ENCODE results near the gene ATAD3B. TPM values are rescaled to one million over a fixed set of nuclear protein-coding genes. Genes with fewer than 3 reads are reported as not detected.
"Not testable (repeated sequence)": the region's sequence is repeated elsewhere in the genome, so short reads cannot be mapped to it uniquely, and the experiment has no call there.

Gene ATAD3B
- total RNA-seq, 2 experiments from 2014 or later = 26.2 to 39.2 TPM

DNA sequence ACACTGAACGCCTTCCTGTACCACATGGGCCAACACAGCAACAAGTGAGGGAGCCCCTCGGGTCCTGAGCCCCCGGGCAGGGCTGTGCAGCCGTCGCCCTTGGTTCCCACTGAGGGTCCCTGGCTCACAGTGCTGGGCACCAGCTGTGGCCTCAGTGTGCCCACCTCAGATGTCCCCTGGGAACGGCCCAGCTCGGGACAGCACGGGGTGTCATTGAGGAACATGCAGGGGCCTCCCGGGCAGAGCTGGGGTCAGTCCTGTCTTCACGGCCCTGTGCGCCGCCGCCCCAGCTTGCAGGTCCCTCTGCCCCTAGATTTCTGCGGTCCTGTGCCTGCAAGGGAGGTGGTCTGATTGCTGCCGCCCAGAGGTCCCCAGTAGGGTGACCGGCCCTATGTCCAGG, 17.7 kb downstream of the ATAD3B start:
- no peak overlapping the region for H3K4me3 Mint-ChIP-seq
- H3K27ac Mint-ChIP-seq = no peak overlapping the region
- ChIA-PET CTCF (no interaction called here), POLR2A (no interaction called here)
- DNase-seq (no peak), ATAC-seq (no peak)
- H3K4me1 Mint-ChIP-seq = no peaks in the 10 kb centered on the region
- peaks cover 50% of the 10 kb centered on the region for H3K36me3 Mint-ChIP-seq (ENCODE audit: low read depth)
- peaks cover 5% of the 10 kb centered on the region for H3K9me3 Mint-ChIP-seq (ENCODE audit: low read depth)
- no peaks in the 10 kb centered on the region for H3K27me3 Mint-ChIP-seq
- intact Hi-C loops (cut with DNase I, micrococcal nuclease) = no loop called here

DNA sequence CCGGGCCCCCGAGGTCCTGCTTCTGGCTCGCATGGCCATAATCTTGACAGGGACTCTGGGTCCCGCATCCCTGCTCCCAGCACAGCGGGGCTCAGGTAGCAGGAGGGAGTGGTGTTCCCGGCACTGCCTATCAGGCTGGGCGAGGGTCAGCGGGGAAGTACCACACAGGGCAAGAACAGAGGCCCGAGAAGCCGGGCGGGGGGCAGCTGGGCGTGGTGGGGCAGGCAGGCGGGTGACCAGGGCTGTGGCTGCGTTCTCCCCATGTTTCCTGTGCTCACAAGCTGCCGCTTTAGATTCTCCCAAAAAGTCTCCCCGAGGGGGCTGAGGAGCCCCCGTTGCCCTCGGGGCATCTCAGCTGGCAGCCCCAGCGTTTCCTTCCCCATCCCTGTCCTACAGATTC, 18.3 kb downstream of the ATAD3B start:
- DNase-seq (no peak), ATAC-seq (no peak)
- Mint-ChIP-seq H3K36me3 (ENCODE audit: low read depth) (peaks cover 53% of the 10 kb centered on the region), H3K27ac (no peak overlapping the region), H3K4me1 (no peaks in the 10 kb centered on the region), H3K9me3 (ENCODE audit: low read depth) (peaks cover 5% of the 10 kb centered on the region), H3K4me3 (no peak overlapping the region), H3K27me3 (no peaks in the 10 kb centered on the region)
- POLR2A ChIA-PET = no interaction called here
- intact Hi-C loops (cut with DNase I, micrococcal nuclease) = no loop called here
- CTCF ChIA-PET = no interaction called here

DNA sequence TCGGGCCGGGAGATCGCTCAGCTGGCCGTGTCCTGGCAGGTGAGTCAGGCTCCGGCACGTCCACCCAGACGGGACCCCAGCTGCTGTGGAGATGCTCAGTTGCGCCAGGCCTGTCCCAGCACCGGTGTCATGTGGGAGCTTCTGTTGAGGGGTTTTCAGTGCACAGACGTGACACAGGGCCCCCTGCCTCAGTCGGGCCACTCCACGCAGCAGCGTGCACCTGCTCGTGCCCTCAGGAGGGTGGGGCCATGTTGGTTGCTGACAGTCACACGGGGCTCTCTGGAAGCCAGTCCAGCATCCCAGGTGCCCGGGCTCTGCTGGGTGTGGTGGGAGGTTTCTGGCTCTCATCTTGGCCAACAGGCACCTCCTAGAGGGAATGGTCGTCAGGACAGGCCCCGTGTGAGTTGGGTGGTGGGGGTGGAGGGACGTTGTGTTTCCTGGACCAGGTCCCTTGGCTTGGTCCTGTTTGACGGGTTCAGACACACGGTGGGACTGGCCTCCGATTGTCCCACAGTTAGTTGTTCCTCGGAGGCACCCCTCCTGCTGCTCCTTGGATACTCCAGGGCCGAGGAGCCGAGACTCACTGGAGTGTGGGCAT, 19.2 kb downstream of the ATAD3B start:
- DNase-seq = no peak
- Mint-ChIP-seq H3K4me3 (no peak overlapping the region), H3K36me3 (ENCODE audit: low read depth) (peaks cover 53% of the 10 kb centered on the region), H3K27me3 (no peaks in the 10 kb centered on the region), H3K27ac (no peak overlapping the region), H3K4me1 (no peaks in the 10 kb centered on the region), H3K9me3 (ENCODE audit: low read depth) (peaks cover 5% of the 10 kb centered on the region)
- ChIA-PET POLR2A (no interaction called here), CTCF (no interaction called here)
- intact Hi-C loops (cut with DNase I, micrococcal nuclease) = no loop called here
- no peak for ATAC-seq

DNA sequence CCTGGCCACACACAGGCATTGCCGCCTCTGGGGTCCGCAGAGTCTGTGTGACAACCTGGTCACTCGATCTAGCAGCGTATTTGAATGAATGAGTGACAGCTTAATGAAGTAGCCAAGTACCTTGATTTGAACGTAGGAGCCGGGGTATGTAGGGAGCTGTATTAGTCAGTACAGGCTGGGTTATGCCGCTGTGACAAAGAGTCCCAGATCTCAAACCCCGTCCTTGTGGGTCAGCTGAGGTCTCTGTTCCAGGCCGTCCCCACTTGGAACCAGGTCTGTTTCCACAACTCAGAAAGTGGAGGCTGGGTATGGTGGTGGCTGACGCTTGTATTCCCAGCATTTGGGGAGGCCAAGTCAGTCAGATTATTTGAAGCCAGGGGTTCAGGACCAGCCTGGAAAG, 20.0 kb downstream of the ATAD3B start:
- Mint-ChIP-seq H3K4me3 (no peak overlapping the region), H3K27ac (no peak overlapping the region), H3K27me3 (no peaks in the 10 kb centered on the region), H3K36me3 (ENCODE audit: low read depth) (peaks cover 53% of the 10 kb centered on the region), H3K4me1 (no peaks in the 10 kb centered on the region), H3K9me3 (ENCODE audit: low read depth) (peaks cover 5% of the 10 kb centered on the region)
- intact Hi-C loops (cut with DNase I, micrococcal nuclease) = no loop called here
- ChIA-PET POLR2A (no interaction called here), CTCF (no interaction called here)
- DNase-seq = no peak
- ATAC-seq = no peak

DNA sequence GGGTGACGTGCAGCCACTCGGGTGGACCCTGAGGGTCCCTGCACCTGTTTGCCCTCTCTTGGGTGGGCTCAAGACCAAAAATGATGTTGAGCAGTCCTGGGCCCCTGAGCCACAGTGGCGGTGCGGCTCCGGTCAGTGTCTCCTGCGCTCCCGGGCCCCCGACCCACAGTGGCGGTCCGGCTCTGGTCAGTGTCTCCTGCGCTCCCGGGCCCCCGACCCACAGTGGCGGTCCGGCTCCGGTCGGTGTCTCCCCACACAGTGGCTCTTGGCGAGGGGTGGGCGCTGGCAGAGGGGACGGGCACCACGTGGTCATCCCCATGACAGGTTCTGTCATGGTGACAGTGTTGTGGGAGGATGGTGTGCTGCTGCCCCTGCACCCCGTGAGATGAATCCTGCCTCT, 22.7 kb downstream of the ATAD3B start:
- DNase-seq; H3K27me3 Mint-ChIP-seq; CTCF ChIA-PET; H3K27ac Mint-ChIP-seq; intact Hi-C loops (cut with DNase I, micrococcal nuclease); POLR2A ChIA-PET; H3K9me3 Mint-ChIP-seq (ENCODE audit: low read depth); H3K4me3 Mint-ChIP-seq; H3K4me1 Mint-ChIP-seq; ATAC-seq: not testable (repeated sequence)
- H3K36me3 Mint-ChIP-seq (ENCODE audit: low read depth) = peaks cover 43% of the 10 kb centered on the region

DNA sequence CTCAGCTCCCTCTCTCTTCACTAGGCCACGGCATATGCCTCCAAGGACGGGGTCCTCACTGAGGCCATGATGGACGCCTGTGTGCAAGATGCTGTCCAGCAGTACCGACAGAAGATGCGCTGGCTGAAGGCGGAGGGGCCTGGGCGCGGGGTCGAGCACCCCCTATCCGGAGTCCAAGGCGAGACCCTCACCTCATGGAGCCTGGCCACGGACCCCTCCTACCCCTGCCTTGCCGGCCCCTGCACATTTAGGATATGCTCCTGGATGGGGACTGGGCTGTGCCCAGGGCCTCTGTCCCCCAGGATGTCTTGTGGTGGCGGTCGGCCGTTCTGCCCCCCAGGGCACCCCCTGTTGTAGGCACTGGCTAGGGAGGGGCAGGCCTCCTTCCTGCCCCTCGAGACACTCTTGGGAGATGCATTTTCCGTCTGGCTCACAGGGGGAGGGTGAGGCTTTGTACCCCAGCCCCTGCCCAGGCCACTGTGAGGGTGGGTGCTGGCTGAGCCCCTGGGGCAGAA, 24.0 kb downstream of the ATAD3B start:
- CTCF ChIA-PET; POLR2A ChIA-PET; H3K27ac Mint-ChIP-seq; DNase-seq; H3K27me3 Mint-ChIP-seq; H3K4me3 Mint-ChIP-seq; intact Hi-C loops (cut with DNase I, micrococcal nuclease); ATAC-seq; H3K4me1 Mint-ChIP-seq; H3K9me3 Mint-ChIP-seq (ENCODE audit: low read depth): not testable (repeated sequence)
- peaks cover 32% of the 10 kb centered on the region for H3K36me3 Mint-ChIP-seq (ENCODE audit: low read depth)

DNA sequence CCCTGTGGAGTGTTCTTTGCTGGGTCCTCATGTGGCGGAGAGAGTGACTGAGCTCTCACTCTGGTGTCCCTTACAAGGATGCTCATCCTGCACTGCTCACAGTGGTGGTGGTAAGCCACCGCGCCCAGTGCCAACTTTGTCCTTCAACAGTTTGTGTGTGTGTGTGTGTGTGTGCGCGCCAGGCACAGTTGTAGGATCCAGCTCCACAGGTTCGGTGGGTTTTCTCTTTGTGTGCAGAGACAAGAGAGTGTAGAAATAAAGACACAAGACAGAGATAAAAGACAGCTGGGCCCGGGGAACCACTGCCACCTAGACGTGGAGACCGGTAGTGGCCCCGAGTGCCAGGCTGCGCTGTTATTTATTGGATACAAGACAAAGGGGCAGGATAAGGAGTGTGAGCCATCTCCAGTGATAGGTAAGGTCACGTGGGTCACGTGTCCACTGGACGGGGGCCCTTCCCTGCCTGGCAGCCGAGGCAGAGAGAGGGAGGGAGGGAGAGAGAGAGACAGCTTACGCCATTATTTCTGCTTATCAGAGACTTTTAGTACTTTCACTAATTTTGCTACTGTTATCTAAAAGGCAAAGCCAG, 33.3 kb downstream of the ATAD3B start:
- intact Hi-C loops (cut with DNase I, micrococcal nuclease); H3K4me1 Mint-ChIP-seq; H3K36me3 Mint-ChIP-seq (ENCODE audit: low read depth); H3K27me3 Mint-ChIP-seq; H3K9me3 Mint-ChIP-seq (ENCODE audit: low read depth): not testable (repeated sequence)
- H3K4me3 Mint-ChIP-seq = peak overlapping the region; percentile 59
- ATAC-seq (peak; percentile 87), DNase-seq (peak; percentile 88)
- peak overlapping the region; percentile 87 for H3K27ac Mint-ChIP-seq
- CTCF ChIA-PET = interaction anchor here (0.6 to 1.9 kb wide), 6 partner anchors 10 to 130 kb away, joined by 3 to 9 read pairs (median 3); partner anchors contain the start of gene AURKAIP1
- POLR2A ChIA-PET = interaction anchor here (0.6 kb wide), 1 partner anchor 97 kb away, joined by 3 read pairs; no protein-coding TSS in a partner anchor

DNA sequence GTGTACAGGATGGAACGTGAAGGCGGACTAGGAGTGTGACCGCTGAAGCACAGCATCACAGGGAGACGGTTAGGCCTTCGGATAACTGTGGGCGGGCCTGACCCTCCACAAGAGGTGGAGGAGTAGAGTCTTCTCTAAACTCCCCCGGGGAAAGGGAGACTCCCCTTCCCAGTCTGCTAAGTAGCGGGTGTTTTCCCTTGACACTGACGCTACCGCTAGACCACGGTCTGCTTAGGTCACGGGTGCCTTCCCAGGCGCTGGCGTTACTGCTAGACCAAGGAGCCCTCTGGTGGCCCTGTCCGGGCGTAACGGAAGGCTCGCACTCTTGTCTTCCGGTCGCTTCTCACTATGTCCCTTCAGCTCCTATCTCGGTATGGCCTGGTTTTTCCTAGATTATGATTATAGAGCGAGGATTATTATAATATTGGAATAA, 33.8 kb downstream of the ATAD3B start:
- intact Hi-C loops (cut with DNase I, micrococcal nuclease); H3K27me3 Mint-ChIP-seq; H3K36me3 Mint-ChIP-seq (ENCODE audit: low read depth); H3K4me1 Mint-ChIP-seq; H3K9me3 Mint-ChIP-seq (ENCODE audit: low read depth); POLR2A ChIA-PET: not testable (repeated sequence)
- Mint-ChIP-seq H3K4me3 (peak overlapping the region; percentile 59), H3K27ac (peak overlapping the region; percentile 87)
- peak; percentile 65 for ATAC-seq
- DNase-seq = peak; percentile 55
- CTCF ChIA-PET = interaction anchor here (0.6 to 1.9 kb wide), 4 partner anchors 22 to 130 kb away, joined by 3 to 9 read pairs (median 3); partner anchors contain the start of gene AURKAIP1

DNA sequence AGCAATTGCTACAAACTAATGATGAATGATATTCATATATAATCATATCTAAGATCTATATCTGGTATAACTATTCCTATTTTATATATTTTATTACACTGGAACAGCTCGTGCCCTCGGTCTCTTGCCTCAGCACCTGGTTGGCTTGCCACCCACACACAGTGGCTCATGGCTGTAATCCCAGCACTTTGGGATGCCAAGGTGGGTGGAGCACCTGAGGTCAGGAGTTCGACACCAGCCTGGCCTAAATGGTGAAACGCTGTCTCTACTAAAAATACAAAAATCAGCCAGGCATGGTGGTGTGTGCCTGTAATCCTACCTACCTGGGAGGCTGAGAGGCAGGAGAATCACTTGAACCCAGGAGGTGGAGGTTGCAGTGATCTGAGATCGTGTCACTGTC, 34.2 kb downstream of the ATAD3B start:
- H3K4me3 Mint-ChIP-seq = peak overlapping the region; percentile 59
- intact Hi-C loops (cut with DNase I, micrococcal nuclease); H3K27me3 Mint-ChIP-seq; H3K4me1 Mint-ChIP-seq; H3K9me3 Mint-ChIP-seq (ENCODE audit: low read depth); POLR2A ChIA-PET; ATAC-seq; H3K36me3 Mint-ChIP-seq (ENCODE audit: low read depth); CTCF ChIA-PET: not testable (repeated sequence)
- peak; percentile 19 for DNase-seq
- peak overlapping the region; percentile 87 for H3K27ac Mint-ChIP-seq

DNA sequence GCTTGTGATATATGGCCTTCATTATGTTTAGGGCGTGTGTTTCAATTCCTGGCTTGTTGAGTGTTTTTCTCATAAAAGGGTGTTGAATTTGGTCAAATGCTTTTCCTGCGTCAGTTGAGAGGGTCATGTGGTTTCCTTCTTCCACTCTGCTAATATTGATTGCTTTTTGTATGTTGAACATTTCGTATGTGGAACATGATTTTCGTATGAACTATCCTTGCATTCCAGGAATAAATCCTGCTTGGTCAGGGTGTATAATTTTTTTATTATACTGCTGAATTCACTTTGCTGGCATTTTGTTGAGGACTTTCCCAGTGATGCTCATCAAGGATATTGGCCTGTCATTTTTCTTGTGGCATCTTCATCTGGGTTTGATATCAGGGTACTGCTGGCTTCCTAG, 35.7 kb downstream of the ATAD3B start:
- no peak overlapping the region for H3K27ac Mint-ChIP-seq
- ChIA-PET POLR2A (no interaction called here), CTCF (interaction anchor here (0.7 kb wide), 1 partner anchor 31 kb away, joined by 3 read pairs; no protein-coding TSS in a partner anchor)
- peaks cover 13% of the 10 kb centered on the region for H3K4me1 Mint-ChIP-seq
- H3K36me3 Mint-ChIP-seq (ENCODE audit: low read depth) = no peaks in the 10 kb centered on the region
- intact Hi-C loops (cut with DNase I, micrococcal nuclease) = no loop called here
- DNase-seq = no peak
- H3K27me3 Mint-ChIP-seq = no peaks in the 10 kb centered on the region
- no peak overlapping the region for H3K4me3 Mint-ChIP-seq
- no peaks in the 10 kb centered on the region for H3K9me3 Mint-ChIP-seq (ENCODE audit: low read depth)
- ATAC-seq = no peak

DNA sequence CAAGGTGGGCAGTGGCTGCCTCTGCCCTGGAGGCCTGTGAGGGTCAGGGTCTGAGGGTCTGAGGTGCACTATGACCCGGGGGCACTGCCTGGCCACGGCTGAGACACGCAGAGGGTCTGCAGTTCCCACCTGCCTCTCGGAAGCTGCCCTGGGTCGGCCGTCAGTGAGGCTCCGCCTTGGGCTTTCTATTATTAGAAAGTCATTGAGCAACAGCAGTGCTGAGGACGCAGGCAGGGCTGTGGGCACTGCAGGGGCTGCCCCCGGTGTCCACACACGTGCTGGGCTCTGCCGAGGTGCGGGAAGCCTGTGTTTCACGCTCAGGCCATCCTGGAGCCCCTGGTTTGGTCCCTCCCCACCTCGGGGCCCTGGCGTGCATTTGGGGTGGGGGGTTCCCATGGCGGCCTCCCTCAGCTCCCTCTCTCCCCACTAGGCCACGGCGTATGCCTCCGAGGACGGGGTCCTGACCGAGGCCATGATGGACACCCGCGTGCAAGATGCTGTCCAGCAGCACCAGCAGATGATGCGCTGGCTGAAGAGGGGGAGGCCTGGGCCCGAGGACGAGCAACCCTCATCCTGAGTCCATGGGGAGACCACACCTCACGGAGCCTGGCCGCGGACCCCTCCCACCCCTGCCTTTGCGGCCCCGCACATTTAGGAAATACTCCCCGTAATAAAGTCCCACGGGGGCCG, 37.4 kb downstream of the ATAD3B start:
- H3K27me3 Mint-ChIP-seq; H3K9me3 Mint-ChIP-seq (ENCODE audit: low read depth); H3K36me3 Mint-ChIP-seq (ENCODE audit: low read depth); H3K27ac Mint-ChIP-seq; intact Hi-C loops (cut with DNase I, micrococcal nuclease); CTCF ChIA-PET; DNase-seq; ATAC-seq; POLR2A ChIA-PET; H3K4me3 Mint-ChIP-seq: not testable (repeated sequence)
- H3K4me1 Mint-ChIP-seq = peaks cover 13% of the 10 kb centered on the region

DNA sequence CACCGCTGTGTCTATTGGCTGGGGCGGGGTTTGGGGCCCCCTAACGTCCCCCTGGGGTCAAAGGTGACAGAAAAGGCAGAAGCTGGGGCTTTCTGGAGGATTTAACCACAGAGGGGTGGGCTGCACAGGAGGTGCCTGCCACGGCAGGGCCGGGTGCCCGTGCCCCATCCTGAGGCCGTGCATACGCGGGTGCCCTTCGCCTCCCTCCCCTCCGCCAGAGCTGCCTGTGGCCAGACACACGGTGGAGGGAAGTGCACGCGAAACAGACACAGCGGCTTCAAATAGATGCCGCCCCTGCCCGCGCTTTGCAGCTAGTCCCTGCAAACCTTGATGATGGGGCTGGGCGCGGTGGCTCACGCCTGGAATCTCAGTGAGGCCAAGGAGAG, 37.9 kb downstream of the ATAD3B start:
- H3K27ac Mint-ChIP-seq; DNase-seq; H3K9me3 Mint-ChIP-seq (ENCODE audit: low read depth); H3K36me3 Mint-ChIP-seq (ENCODE audit: low read depth); POLR2A ChIA-PET; intact Hi-C loops (cut with DNase I, micrococcal nuclease); H3K27me3 Mint-ChIP-seq; H3K4me3 Mint-ChIP-seq; CTCF ChIA-PET; ATAC-seq: not testable (repeated sequence)
- peaks cover 13% of the 10 kb centered on the region for H3K4me1 Mint-ChIP-seq

Measured in activated CD4-positive, alpha-beta T cell treated with anti-CD3 and anti-CD28 coated beads for 36 hours (primary cell).